ENCODE results near the gene IQCK.

Gene IQCK

GRCh38 chr16:19841184-19841583 lies 123.1 kb downstream of the IQCK start:
- no peak for DNase-seq

GRCh38 chr16:19842426-19843157 lies 124.5 kb downstream of the IQCK start:
- DNase-seq, result no peak

- no peak for DNase-seq
Measured at GRCh38 chr16:19843371-19843770, 125.3 kb downstream of the IQCK start.

GRCh38 chr16:19844945-19845641 lies 127.0 kb downstream of the IQCK start:
- no peak for DNase-seq

- DNase-seq, result no peak
Measured at GRCh38 chr16:19846436-19846835, 128.4 kb downstream of the IQCK start.

- DNase-seq, result no peak
Measured at GRCh38 chr16:19848756-19849155, 130.7 kb downstream of the IQCK start.

- no peak for DNase-seq
Measured at GRCh38 chr16:19850131-19850817, 132.2 kb downstream of the IQCK start.

- DNase-seq, result no peak
Measured at GRCh38 chr16:19851476-19851875, 133.4 kb downstream of the IQCK start.

- DNase-seq, result no peak
Measured at GRCh38 chr16:19853132-19853741, 135.2 kb downstream of the IQCK start.

- DNase-seq, result no peak
Measured at GRCh38 chr16:19853742-19854542, 135.9 kb downstream of the IQCK start.

GRCh38 chr16:19854543-19854876 lies 136.4 kb downstream of the IQCK start:
- DNase-seq, result no peak

- DNase-seq, result no peak
Measured at GRCh38 chr16:19856120-19856519, 138.0 kb downstream of the IQCK start.

GRCh38 chr16:19857593-19858339 lies 139.7 kb downstream of the IQCK start:
- no peak for DNase-seq

- no peak for DNase-seq
Measured at GRCh38 chr16:19858340-19859018, 140.4 kb downstream of the IQCK start.

- DNase-seq, result no peak
Measured at GRCh38 chr16:19859166-19859565, 141.1 kb downstream of the IQCK start.

GRCh38 chr16:19859603-19860002 lies 141.5 kb downstream of the IQCK start:
- DNase-seq, result no peak

GRCh38 chr16:19860166-19861041 lies 142.3 kb downstream of the IQCK start:
- DNase-seq, result no peak

GRCh38 chr16:19861133-19861532 lies 143.1 kb downstream of the IQCK start:
- no peak for DNase-seq

- no peak for DNase-seq
Measured at GRCh38 chr16:19861811-19862327, 143.8 kb downstream of the IQCK start.

GRCh38 chr16:19863990-19864389 lies 145.9 kb downstream of the IQCK start:
- DNase-seq, result no peak

Data from activated CD4-positive, alpha-beta T cell treated with anti-CD3 and anti-CD28 coated beads, Interleukin-2, amount 50 U/mL, for 1 hour (primary cell).